Activated T-cell treated with anti-CD3 and anti-CD28 coated beads for 1 hour (primary cell): Measurements from ENCODE around the gene ARHGAP4.

ENCODE experiments used
- DNase-seq: peaks from one replicate; pipeline ENCODE4 v3.0.0-alpha.2; 2020; ENCODE audit warnings: low read depth

Gene ARHGAP4

DNA sequence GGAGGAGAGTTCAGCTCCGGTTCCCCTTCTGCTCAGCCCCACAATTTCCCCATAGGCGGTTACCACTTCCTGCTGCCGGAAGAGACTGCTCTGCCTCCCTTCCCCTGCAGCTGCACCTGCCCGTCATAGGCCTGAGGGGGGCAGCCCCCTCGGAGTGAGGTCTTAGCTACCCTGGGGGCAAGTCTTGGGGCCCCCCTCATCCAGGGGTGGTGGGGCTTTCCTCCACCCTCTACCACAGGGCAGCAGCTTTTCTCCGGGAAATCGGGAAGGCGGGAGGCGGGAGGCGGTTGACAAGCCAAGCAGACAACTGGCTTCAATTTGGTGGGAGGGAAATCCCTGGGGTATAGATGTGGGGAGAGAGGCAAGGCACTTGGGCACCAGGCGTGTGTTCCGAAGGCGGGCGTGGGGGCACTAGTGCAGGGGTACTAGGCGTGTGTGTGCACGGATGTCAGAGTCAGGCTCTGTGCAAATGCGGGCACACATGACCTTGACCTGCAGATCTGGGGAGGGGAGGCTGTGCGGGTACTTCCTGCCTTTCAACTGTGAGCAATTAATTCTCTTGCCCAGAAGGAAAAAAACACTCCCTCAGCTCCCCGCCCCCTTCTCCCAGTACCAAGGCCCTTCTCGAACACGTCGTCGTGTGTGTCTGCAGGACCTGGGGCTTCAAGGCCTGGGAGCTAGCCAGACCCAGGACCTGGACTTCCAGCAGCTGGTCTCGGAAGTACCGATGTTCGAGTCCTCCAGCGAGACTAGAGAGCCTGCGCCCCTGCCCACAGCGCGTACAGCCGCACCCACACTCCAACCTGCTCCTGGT lies 1.0 kb upstream of the ARHGAP4 start:
- DNase-seq, result peak; percentile 52

DNA sequence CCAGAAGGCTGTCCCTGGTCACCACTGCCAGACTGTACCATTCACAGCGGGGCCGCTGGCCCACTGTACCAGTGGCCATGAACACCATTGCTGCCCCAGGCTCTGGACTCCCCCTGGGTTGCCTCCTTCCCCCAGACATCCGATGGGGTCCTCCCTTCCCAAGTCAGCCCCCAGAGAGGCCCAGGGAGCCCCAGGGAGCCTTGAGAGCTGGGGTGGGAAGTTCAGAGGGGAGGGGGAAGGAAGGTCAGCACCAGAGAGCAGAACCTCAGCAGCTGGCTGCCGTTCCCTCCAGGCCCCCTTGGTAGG lies 441 bp upstream of the ARHGAP4 start:
- no peak for DNase-seq

DNA sequence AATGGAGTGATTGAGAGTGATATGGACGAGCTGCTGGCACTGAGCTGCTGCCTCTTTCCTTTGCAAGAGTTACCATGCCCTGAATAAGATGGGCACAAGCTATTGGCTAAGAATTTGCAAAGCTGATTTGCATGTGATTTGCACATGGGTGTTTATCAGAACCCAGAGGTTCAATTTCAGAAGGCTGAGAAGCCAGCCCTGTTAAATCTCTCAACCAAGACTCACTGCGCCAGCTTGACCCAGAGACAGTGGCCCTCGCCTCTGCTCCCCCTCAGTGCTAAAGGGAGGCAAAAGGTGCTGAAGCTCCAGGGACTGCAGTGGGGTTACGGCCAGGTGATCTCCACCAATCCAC lies 701 bp downstream of the ARHGAP4 start:
- DNase-seq, result no peak

DNA sequence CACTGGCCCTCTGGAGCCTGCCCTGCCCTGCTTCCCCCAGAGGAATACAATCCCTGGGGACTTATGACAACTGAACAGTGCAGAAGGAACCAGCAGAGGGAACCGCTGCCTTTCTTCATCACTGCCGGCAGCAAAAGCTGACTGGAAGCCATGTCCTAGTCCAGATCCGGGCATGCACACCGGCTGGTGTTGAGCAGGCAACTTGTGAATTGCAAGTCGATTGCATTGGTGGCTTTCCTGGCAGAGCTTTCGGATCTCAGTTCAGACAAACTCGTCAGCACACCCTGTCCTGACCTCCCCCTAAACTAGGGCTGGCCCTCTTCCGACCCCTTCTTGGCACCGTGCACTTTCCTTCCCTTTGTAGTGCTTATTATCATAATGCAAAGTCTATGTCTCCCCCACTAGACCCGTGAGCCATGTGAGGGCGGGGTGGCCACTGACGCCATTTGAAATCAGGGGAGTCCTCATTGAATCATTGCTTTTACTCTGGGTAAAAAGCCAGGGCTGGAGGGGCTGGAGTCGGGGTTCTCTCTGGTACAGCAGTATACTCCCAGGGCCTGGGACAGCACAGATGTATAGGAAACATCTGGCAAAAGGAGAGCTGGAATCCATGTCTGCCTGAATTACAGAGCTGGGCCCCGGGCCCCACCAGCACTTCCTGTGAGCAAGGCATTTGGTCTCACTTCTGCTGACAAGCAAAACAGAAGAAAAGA lies 1.8 kb downstream of the ARHGAP4 start:
- no peak for DNase-seq

DNA sequence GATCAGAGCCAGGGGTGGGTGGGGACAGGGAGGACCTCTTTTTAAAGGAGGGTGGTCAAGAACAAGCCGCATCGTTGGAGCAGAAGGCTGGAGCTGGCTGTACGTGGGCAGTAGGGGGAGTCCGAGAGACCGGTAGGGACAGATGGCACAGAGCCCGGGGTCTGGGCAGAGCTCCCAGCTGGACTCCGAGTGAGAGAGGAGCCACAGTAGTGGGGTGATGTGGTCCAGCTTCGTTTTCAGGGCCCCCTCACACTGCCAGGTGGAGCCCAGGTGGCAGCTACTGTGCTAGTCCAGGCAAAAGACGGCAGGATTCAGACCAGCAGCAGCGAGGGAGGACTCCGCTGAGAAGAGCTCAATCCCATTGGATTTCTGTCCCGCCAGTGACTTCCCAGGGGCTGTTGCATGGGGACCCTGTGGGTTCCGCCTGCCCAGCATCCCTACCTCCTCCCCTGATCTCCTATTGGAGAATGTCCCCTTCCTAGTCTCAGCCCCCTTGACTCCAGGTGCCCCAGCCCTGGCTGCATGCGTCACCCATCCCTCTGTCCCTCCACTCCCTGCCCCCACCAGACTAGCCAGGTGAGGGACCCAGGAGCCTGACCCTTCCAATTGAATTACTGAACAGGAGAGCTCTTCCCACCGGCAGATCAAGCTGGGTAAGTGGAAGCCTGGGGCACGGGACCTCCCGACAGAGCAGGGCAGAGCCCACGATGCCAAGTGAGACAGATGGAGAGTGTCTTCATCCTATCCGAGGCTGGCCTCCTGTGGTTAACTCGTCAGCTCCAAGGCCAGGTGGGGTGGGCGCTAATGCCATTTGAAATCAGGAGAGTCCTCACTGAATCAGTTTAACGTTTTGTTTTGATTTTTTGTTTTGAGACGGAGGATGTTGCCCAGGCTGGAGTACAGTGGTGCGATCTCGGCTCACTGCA lies 2.9 kb downstream of the ARHGAP4 start:
- no peak for DNase-seq

DNA sequence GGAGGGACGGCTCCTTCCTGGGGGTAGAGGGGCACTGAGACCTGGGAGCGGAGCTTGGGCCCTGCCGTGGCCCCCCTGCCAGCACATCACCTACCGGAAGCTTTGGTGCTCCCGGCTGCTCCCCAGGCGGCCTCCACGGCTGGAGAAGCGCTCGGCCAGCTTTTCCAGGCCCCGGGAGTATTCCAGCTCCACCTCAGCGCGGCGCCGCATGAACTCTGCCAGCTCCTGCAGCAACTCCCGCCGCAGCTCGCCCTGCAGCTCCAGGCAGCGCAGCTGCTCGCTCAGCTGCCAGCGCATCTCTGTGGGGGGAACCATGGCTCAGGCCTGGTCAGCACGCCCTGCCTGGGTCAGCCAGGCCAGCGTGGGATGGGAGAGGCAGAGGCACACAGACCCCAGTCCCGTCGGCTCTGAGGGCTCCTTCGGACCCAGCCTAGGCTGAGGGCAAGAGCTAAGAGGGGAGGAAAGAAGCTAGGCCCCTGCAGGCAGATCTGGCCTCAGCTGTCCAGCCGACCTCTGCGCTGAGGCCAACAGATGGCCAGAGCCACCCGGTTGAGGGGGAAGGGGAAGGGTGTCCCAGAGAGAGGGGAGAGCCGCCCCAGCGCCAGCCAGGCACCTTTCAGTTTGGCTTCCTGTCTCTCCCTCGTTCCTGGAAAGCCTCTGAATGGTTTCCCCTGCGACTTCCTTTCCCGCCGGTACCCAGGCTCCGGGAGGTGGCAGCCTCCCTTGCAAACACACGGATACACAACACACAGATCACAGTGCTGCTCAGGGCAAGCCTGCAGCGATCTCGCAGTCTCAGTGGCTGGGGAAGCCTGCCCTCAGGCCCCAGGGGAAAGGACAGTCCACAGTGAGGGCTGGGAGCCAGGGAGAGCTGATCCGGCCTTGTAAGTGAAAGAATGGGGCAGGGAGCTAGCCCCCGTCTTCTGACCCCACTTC lies 4.3 kb downstream of the ARHGAP4 start:
- DNase-seq, result no peak

DNA sequence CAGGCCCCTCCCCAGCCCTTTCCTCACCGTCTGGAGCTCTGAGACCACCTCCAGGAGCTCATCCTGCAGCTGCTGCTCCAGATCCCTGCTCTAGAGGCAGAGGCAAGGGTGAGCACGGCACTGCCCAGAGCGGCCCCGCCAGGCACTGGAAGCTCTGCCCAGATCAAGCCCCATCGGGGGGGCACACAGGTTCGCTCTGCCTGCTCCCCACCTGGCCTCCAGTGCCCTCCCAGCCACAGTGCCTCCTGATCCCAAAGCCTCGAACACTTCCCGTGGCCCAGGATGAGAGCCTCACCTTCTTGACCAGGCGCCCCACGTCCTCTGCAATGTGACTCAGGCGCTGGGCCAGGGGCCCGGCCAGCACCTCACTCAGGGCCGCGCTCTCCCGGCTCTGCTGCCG lies 5.0 kb downstream of the ARHGAP4 start:
- no peak for DNase-seq

DNA sequence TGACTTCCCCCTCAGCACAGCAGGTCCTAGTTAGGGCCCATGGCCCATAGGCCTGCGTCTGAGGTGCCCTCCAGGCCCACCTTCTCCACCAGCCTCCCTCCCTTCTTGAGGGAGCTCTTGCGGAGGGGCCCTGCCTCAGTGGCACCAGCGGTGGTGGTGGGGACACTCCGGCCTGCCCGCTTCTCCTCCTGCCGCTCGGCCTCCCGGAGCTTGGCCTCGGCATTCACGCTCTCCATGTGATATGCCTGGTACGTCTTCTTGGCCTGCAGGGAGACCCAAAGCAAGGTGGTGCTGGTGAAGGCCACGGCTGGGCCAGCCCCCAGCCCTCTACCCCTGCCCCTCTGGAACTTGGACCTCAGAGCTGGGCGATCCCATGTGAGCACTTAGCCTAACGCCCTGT lies 5.5 kb downstream of the ARHGAP4 start:
- no peak for DNase-seq

DNA sequence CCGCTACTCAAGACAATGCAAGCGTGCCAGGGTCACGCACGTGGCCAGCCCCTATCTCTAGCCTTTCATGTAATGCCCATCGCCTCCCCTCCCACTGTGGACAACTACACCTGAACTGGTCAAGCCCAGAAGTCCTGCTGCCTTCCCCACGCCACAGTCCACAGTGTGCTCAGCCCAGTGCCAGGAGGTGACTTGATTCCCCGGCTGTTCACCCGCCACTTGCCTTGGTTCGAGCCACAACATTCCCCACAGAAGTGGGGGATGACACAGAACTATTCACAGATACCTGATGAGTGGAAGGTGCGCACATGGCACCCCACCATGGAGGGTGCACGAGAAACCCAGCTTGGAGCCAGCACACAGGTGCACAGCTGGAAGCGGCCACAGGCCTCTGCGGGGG lies 6.8 kb downstream of the ARHGAP4 start:
- DNase-seq, result no peak

DNA sequence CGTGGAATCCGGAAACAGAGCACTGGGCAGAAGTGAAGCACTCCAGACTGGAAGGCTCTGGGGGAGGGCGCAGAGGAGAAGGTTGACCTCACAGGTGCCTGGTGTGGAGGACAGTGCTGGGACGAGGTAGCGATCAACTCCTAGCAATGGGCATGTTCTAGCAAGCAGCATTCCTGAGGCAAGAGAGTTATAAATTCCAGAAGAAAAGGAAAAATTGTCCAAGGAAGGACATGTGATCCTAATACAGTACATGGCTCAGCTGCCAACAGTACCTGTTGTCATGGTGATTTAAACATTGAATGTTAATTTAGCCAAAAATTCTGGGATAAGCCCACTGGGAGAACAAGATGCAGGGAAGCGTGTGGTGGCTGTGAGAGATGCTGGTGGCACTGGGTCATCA lies 8.2 kb downstream of the ARHGAP4 start:
- DNase-seq, result no peak

DNA sequence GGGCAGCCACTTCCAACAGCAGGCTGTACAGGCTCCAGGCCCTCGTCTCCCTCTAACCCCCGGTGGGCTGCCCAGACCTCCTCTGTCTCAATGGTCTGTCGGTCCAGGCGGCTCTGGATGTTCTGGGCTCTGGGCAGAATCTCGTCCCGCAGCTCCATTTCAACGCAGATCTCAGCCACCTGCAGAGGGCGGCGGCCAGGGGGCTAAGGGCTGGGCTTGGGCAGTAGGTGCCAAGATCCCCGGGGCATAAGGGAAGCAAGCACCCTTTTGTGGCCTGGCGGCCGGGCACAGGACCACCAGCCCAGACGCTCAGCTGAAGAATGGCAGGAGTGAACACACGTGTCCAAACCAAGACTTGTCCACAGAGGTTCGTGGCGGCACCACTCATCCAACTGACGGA lies 12.4 kb downstream of the ARHGAP4 start:
- DNase-seq, result no peak

DNA sequence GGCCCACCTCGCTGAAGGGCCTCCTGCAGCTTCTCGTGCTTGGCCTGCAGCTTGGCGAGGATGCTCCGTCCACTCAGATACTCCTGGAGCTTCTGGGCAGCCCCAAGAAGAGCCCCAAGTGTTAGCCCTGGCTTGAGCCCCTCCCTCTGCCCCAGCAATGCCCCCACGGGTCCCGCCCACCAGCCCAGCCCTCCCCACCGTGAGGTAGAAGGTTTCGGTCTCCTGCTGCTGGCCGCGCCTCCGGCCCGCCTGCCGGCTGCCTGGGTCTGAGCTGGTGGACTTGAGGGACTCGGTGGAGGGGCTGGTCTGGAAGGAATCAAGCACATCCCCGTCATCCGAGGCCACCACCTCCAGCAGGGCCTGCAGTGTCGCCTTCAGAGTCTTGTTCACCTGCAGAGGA lies 12.9 kb downstream of the ARHGAP4 start:
- DNase-seq, result no peak

DNA sequence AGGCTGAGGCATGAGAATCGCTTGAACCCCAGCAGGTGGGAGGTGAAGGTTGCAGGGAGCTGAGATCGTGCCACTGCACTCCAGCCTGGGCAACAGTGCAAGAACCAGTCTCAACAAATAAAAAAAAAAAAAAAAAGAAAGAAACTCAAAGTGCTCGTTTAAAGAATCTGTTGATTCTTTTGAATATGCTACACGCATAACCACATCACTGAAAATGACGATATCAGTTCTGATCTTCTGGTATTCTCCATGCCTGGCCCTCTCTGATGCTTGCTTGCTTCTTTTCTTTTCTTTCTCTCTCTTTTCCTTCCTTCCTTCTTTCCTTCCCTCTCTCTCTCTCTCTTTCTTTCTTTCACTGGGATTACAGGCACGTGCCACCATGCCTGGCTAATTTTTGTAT lies 14.3 kb downstream of the ARHGAP4 start:
- no peak for DNase-seq

DNA sequence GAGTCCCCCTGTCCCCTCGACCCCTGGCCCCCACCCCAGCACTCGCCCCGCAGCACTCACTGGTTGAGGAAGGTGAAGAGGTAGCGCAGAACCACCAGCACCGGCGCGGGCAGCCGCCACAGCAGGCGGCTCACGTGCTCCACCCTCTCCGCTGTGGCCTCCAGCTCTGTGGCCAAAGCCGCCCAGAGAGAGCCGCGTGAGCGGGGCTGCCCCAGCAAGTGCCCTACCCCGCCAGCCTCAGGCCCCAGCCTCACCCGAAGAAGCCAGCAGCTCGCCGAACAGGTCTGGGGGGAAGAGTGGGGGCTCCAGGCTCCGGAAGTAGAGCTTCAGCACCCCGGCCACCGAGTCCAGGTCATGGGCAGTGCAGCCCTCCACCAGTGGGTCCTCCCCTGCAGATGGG lies 15.6 kb downstream of the ARHGAP4 start:
- DNase-seq, result no peak

DNA sequence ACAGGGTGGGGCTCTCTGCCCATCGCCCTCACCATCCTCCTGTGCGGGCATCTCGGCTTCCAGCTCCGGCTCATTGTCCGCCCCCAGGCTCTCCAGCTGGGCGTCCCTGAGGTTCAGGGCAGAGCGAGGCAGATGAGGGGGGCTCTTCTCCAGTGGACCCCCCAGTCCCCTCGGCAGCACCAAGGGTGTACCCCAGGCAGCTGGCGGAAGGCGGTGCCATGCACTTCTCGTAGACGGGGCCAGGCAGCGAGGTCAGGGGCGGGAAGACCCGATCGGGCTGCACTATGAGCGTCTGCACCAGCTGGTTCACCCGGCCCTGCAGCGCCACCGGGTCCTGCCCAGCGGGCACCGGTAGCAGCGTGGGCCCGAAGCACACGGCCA lies 16.1 kb downstream of the ARHGAP4 start:
- DNase-seq, result no peak

DNA sequence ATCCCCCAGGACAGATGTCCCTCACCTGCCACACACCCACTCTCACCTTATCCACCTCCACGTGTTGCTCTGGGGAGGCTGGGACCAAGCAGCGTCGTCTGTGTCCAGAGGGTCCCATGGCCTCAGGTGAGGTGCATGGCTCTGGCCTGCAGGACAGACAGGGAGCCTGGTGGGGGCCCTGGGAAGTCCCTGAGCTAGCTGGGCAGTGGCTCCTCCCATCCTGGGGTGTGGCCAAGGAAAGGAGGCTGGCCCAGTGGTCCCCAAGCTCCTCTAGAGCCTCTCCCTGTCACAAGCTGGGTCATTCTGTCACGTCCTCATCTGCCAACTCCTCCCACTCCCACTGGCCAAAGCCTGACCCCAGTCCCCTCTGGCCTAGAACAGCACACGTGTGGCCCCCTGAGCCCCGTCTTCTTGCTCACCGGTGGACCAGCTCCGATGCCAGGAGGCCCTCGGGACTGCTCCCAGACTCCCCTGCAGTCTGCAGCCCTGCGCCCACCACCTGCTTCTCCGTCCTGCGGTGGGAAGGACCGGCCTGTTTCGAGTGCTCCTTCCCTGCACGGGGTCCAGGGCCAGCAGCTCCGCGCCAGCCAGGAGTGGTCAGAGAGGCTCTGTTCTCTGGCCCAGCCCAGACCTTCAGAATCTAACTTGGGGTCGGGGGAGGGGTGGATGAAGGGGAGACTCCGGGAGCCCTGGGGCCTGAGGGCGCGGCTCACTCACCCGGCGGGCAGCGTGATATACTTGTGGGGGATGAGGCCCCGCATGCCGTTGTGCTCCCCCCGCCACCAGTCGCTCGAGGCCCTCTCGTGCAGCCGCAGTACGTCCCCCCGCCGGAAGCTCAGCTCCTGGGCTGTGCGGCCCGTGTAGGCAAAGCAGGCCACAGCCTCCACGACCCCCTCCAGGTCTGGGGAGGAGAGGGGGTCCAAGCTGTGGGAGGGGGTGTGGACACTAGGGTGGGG lies 16.8 kb downstream of the ARHGAP4 start:
- DNase-seq, result no peak

DNA sequence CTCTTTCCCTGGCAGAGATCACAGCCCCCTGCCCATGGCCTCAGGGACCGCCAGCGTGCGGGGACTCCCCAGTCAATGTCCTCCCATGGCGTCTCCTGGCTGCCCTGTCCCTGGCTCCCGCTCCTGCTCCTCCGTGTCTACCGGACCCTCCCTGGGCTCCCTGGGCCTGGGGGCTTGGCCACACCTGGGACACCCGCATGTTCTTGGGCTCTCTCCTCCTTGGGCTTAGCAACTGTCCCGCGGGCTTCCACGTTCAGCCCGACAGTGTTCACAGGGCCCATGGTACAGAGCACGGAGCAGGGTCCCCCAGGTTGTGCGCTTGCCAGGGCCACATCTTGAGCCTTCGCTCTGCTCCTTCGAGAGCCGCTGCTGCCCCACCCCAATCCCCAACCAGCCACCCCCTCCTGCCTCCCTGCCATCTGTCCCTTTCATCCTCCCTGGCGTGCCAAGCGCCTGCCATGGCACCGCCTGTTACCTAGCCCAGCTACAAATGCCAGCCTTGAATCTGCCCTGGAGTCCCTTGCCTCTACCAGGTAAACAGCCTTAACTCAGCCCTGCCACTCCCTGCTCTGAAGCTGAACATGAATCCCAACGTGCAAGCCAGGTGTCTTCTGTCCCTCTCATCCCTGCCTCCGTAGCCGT lies 17.7 kb downstream of the ARHGAP4 start:
- DNase-seq, result no peak

DNA sequence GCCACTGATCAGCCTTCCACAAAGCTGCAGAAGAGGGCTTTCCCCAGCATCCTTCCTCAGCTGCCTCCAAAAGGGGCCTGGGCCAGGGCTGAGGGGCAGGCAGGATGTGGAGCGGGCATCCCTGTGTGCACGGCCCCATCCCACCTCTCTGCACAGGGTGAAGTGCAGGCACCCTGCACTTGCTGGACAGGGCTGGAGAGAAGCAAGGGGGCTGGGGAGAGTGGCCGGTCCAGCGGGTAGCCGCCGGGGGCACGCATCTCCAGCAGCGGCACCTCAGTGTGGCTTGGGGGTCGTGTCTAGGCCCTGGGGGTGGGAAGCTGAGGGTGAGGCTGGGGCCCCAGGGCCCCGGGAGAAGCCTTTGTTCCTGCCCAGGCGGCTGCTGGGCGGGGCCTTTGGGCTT lies 18.6 kb downstream of the ARHGAP4 start:
- no peak for DNase-seq

DNA sequence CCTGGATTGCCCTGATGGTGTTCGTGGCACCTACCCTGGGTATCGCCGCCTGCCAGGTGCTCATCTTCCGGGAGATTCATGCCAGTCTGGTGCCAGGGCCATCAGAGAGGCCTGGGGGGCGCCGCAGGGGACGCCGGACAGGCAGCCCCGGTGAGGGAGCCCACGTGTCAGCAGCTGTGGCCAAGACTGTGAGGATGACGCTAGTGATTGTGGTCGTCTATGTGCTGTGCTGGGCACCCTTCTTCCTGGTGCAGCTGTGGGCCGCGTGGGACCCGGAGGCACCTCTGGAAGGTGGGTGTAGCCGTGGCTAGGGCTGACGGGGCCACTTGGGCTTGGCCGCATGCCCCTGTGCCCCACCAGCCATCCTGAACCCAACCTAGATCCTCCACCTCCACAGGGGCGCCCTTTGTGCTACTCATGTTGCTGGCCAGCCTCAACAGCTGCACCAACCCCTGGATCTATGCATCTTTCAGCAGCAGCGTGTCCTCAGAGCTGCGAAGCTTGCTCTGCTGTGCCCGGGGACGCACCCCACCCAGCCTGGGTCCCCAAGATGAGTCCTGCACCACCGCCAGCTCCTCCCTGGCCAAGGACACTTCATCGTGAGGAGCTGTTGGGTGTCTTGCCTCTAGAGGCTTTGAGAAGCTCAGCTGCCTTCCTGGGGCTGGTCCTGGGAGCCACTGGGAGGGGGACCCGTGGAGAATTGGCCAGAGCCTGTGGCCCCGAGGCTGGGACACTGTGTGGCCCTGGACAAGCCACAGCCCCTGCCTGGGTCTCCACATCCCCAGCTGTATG lies 19.7 kb downstream of the ARHGAP4 start:
- no peak for DNase-seq
